GM21381 (cell line): ENCODE measurements around the gene SEMG2.

Experiments
- ATAC-seq: cut with Tn5 transposase; IDR thresholded peaks from one replicate; pipeline ENCODE4 v1.9.1; 2021; ENCODE audit warnings: mild to moderate bottlenecking, moderate library complexity; ENCODE audit not compliant: unreplicated experiment

SEMG2 gene, protein sequence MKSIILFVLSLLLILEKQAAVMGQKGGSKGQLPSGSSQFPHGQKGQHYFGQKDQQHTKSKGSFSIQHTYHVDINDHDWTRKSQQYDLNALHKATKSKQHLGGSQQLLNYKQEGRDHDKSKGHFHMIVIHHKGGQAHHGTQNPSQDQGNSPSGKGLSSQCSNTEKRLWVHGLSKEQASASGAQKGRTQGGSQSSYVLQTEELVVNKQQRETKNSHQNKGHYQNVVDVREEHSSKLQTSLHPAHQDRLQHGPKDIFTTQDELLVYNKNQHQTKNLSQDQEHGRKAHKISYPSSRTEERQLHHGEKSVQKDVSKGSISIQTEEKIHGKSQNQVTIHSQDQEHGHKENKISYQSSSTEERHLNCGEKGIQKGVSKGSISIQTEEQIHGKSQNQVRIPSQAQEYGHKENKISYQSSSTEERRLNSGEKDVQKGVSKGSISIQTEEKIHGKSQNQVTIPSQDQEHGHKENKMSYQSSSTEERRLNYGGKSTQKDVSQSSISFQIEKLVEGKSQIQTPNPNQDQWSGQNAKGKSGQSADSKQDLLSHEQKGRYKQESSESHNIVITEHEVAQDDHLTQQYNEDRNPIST

DNA sequence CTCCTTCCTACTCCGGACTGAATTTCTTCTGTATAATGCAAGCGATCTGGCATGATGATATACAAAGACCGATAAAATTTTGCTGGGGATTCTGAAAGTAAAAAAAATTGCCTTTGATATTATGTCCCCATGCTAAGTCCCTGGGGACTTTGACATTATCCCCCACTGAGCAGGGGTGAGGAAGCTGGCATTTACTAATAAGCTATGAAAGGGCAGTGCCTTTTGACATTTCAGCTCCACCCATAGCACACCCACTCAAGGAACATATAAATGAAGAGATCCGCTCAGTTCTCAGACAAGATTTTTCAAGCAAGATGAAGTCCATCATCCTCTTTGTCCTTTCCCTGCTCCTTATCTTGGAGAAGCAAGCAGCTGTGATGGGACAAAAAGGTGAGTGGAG is at the start of gene SEMG2:
SEMG2 (plus strand) TSS at position 298 of the 400 bp plus-strand sequence; CDS start at position 315, 17 bp downstream.
- no peak for ATAC-seq

DNA sequence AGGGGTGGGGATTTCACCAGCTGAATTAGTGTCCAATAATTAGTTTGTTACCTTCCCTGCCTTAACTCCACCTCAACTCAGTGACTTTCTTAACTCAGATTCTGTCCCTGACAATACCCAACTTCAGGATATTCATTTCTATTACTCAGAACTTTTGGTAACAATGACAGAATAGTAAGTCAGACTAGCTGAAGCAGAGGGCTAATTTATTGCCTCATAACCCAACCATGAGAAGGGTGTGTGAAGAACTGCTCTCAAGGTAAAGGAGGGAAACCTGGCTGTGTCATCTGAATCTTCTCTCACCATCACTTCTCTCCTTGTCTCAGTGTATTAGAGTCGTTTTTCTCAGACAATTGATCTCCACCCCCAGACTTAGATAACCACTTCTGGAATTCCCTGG is 47.7 kb upstream of the SEMG2 start:
- no peak for ATAC-seq

- no peak for ATAC-seq
Observed at GRCh38 chr20:45174434-45175364, 46.5 kb upstream of the SEMG2 start, which contains the start of gene PI3. Gene PI3, plus strand, starts transcription at chr20:45174902. Its CDS starts 21 bp downstream, at chr20:45174923.

- no peak for ATAC-seq
Observed at GRCh38 chr20:45176526-45177267, 44.5 kb upstream of the SEMG2 start.

GRCh38 chr20:45179166-45179565 is 42.0 kb upstream of the SEMG2 start:
- ATAC-seq, result no peak

DNA sequence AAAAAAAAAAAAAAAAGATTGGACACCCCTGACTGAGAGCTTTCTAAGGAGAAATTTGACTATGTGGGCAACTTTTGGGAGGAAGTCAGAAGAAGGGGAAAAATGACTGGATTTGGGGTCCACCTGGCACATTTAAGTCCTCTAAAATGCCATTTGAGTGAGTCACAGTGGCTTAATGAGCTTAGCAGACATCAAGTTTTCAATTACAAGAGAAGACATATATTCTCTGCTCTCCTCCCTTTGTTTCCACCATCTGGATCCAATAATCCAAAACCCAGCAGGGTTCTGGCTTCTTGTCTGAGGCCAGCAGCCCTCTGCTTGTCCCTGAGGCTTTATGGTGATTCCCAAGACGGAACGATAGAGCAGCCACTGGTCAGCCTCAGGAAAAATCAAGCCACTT is 39.5 kb upstream of the SEMG2 start:
- ATAC-seq, result no peak

- no peak for ATAC-seq
Observed at GRCh38 chr20:45183084-45183483, 38.1 kb upstream of the SEMG2 start.

DNA sequence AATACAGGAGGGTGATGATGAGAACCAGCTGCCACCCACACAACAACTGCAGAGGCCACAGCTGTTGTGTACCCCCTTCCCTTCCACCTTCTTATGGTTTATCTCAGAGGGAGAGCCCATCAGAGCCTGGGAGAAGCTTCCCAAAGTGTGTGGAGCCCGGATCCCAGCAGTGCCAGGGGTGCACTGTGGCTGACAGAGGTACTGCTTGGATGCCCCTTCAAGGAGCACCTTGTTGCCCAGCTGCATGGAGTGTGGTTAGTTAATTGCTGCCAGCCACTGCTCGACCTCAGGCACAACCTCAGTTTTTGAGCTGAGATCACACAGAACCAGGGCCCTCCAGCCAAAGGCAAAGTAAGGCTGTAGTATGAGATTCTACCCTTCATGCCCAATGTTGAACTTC is 33.5 kb upstream of the SEMG2 start:
- no peak for ATAC-seq

GRCh38 chr20:45189067-45189609 is 32.0 kb upstream of the SEMG2 start:
- no peak for ATAC-seq

GRCh38 chr20:45189861-45190260 is 31.3 kb upstream of the SEMG2 start:
- no peak for ATAC-seq

DNA sequence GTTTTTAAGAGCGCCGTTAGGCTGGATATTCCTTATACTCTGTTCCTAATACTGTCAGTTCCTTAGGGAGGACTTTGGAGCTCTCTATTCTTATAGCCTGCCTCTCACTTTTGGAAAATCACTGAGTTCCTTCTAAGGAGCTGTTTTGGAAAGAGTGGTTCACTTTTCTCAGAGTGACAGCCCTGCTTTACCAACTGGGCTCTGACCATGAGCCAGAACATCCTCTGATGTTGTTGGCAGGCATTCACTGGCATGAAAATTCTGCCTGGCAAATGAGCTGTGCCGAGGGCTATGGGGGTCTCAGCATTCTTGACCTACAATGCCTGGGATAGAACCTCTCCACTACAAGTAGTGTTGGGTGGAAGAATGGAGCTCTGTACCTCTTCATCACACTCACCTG is 29.2 kb upstream of the SEMG2 start:
- no peak for ATAC-seq

GRCh38 chr20:45193331-45193730 is 27.8 kb upstream of the SEMG2 start:
- no peak for ATAC-seq

DNA sequence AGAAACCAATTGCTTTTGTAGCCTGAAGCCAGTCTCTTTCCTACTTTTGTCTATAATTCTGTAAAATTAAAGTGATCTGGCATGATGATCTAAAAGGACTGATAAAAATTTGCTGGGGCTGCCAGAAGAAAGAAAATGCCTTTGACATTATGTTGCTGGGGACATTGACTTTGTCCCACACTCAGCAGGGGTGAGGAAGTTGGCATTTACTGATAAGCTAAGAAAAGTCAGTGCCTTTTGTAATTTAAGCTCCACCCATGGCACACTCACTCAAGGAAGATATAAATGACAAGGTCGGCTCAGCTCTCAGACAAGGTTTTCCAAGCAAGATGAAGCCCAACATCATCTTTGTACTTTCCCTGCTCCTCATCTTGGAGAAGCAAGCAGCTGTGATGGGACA is 14.4 kb upstream of the SEMG2 start, which contains the start of gene SEMG1:
SEMG1 (plus strand) TSS at position 309 of the 400 bp plus-strand sequence; CDS start at position 330, 21 bp downstream.
- ATAC-seq, result no peak

GRCh38 chr20:45209924-45210323 is 11.2 kb upstream of the SEMG2 start:
- no peak for ATAC-seq

DNA sequence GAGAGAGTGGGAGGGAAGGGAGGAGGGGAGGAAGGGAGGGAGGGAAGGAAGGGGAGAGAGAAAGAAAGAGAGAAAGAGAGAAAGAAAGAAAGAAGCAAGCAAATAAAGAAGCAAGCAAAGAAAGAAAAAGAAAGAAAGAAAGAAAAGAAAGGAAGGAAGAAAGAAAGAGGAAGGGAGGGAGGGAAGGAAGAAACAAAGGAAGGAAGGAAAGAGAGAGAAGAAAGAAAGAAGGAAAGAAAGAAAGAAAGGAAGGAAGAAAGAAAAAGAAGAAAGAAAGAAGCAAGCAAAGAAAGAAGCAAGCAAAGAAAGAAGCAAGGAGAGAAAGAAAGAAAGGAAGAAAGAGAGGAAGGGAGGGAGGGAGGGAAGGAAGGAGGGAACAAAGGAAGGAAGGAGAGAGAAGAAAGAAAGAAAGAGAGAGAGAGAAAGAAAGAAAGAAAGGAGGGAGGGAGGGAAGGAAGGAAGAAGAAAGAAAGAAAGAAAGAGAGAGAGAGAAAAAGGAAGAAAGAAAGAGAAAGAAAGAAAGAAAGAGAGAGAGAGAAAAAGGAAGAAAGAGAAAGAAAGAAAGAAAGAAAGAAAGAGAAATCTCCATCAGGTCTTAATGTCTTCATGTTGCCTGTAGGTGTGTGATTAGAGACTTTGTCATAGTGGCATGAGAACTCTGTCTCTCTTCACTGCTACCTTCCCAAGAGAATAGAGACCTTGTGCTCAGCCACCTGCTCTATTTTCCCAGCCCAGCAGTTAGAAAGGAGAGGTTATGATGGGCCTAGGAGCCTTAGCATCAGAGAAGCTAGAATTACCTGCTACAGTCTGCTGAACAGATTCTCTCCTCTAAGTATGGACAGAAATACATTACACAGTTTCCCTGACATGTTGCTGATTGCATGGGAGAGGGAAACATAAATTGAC is 9.4 kb upstream of the SEMG2 start:
- ATAC-seq, result no peak

GRCh38 chr20:45212836-45213235 is 8.3 kb upstream of the SEMG2 start:
- no peak for ATAC-seq

DNA sequence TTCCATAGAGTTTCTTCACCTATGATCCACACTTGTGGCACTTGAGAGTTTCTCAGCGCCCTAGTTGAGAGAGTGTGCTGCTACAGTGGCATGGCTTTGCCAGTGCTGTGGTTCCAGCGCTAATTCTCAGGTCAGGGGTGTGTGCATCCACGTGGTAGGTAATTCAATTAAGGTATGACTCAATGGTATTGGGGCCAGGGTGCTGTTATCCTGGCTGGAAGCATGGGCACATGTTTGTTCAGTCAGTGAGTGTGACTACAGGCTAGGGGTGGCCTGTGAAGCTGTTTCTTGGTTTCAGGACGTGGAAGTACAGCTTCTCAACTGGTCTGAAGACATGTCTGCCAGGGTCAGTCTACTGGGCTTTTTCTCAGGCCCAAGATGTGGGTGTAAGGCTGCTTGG is 3.0 kb upstream of the SEMG2 start:
- no peak for ATAC-seq

- ATAC-seq, result no peak
Observed at GRCh38 chr20:45218636-45219035, 2.5 kb upstream of the SEMG2 start.

DNA sequence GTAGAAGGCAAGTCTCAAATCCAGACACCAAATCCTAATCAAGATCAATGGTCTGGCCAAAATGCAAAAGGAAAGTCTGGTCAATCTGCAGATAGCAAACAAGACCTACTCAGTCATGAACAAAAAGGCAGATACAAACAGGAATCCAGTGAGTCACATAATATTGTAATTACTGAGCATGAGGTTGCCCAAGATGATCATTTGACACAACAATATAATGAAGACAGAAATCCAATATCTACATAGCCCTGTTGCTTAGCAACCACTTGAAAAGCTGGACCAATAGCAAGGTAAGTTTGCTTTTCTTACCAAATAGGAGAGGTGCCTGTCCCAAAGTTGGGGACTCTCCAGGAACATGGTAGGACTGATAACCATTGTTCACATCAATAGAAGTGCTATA is 2.0 kb downstream of the SEMG2 start:
- ATAC-seq, result no peak
